A549 (cell line): Measurements from ENCODE around the gene PDGFB. TPM values are rescaled to one million over a fixed set of nuclear protein-coding genes. Genes with fewer than 3 reads are reported as not detected.
A peak's percentile ranks its signal among the peaks of the same experiment; 100 is the strongest.

ENCODE experiments used
- ATAC-seq, 2 experiments: fragments of 200-7000 bp in 1 of 2; fragments of >200 bp in 1 of 2; cut with Nextera tagmentation in 1 of 2; cut with Tn5 transposase in 1 of 2; 3 replicates each; pipeline versions ENCODE4 v1.8.0 to v1.9.1; 2018 to 2020; ENCODE audit warnings: mild to moderate bottlenecking in 1 of 2, moderate library complexity in 1 of 2
- CTCF ChIA-PET: fragments of 300-600 bp; sonication (Branson Sonifier 250); formaldehyde crosslinking; extraction: SDS; loops from one replicate; lab custom pipeline; 2021; ENCODE audit warnings: antibody characterized with exemption, inconsistent platforms; lab: Yijun Ruan, JAX
- POLR2A ChIA-PET: fragments of 350-600 bp; formaldehyde crosslinking; extraction: SDS; loops from one replicate; lab custom pipeline; 2021; ENCODE audit warnings: antibody characterized with exemption, inconsistent platforms; lab: Yijun Ruan, JAX
- DNase-seq, 2 experiments: peaks; one replicate each; pipeline versions ENCODE4 v3.0.0 to v3.0.0-alpha.2; 2011 to 2016; ENCODE audit warnings: low read depth in 1 of 2, low spot score in 1 of 2
- FAIRE-seq: peaks from 2 replicates; lab custom pipeline; 2011; peaks lifted over from hg19 to GRCh38; lab: Jason Lieb, UNC
- H3K27ac ChIP-seq, 2 experiments: fragments of >200 bp; sonication (Bioruptor Twin); formaldehyde crosslinking; 3 replicates each; pipeline ENCODE4 v1.5.1; 2016 to 2017
- H3K4me1 ChIP-seq: fragments of >200 bp; sonication (Bioruptor Twin); formaldehyde crosslinking; 3 replicates; pipeline ENCODE4 v1.6.1; 2016
- H3K4me2 ChIP-seq: fragments of >200 bp; sonication (Bioruptor Twin); formaldehyde crosslinking; 3 replicates; pipeline ENCODE4 v1.6.1; 2016
- H3K4me3 ChIP-seq: fragments of >200 bp; sonication (Bioruptor Twin); formaldehyde crosslinking; 3 replicates; pipeline ENCODE4 v1.5.1; 2016
- H3K9me3 ChIP-seq: fragments of >200 bp; sonication (Bioruptor Twin); formaldehyde crosslinking; 3 replicates; pipeline ENCODE4 v1.6.1; 2016
- BHLHE40 ChIP-seq: IDR thresholded peaks from 2 replicates; pipeline ENCODE4 v1.6.1; 2012; ENCODE audit warnings: low read depth, low read length, inconsistent platforms
- CBX2 ChIP-seq: fragments of 200-600 bp; sonication (generic); IDR thresholded peaks from 2 replicates; pipeline ENCODE4 v1.6.1; 2016; ENCODE audit warnings: low read depth, mild to moderate bottlenecking, borderline replicate concordance
- CHD4 ChIP-seq: fragments of 200-600 bp; sonication (generic); IDR thresholded peaks from 2 replicates; pipeline ENCODE4 v1.6.1; 2016; ENCODE audit warnings: antibody characterized with exemption, mild to moderate bottlenecking, borderline replicate concordance
- FOSB ChIP-seq: fragments of 250-450 bp; sonication (Bioruptor Pico); IDR thresholded peaks from 2 replicates; pipeline ENCODE4 v1.5.0; 2020; ENCODE audit warnings: mild to moderate bottlenecking, moderate library complexity
- FOSL2 ChIP-seq, 2 experiments: fragments of 450-650 bp in 1 of 2; fragments of >200 bp in 1 of 2; sonication (Bioruptor Twin) in 1 of 2; formaldehyde crosslinking; IDR thresholded peaks; 2 replicates each; pipeline versions ENCODE4 v1.5.0 to v1.6.1; 2016 to 2020; ENCODE audit warnings: mild to moderate bottlenecking in 1 of 2, moderate library complexity in 1 of 2
- HDAC2 ChIP-seq: fragments of 200-600 bp; sonication (generic); IDR thresholded peaks from 2 replicates; pipeline ENCODE4 v1.6.1; 2016
- HOXB5 ChIP-seq: fragments of 250-450 bp; sonication (Bioruptor Pico); IDR thresholded peaks from 2 replicates; pipeline ENCODE4 v1.5.0; 2020; ENCODE audit warnings: mild to moderate bottlenecking, moderate library complexity
- KDM1A ChIP-seq: fragments of 200-600 bp; sonication (generic); IDR thresholded peaks from 2 replicates; pipeline ENCODE4 v1.6.1; 2016; ENCODE audit warnings: low read depth, mild to moderate bottlenecking
- MAX ChIP-seq: IDR thresholded peaks from 2 replicates; pipeline ENCODE4 v1.6.1; 2012
- PHF8 ChIP-seq: fragments of 200-600 bp; sonication (generic); IDR thresholded peaks from 2 replicates; pipeline ENCODE4 v1.6.1; 2016; ENCODE audit warnings: low read depth, mild to moderate bottlenecking, antibody characterized with exemption, moderate library complexity, borderline replicate concordance
- RAD21 ChIP-seq, 2 experiments: fragments of >200 bp in 1 of 2; sonication (Bioruptor Twin) in 1 of 2; formaldehyde crosslinking in 1 of 2; IDR thresholded peaks in 1 of 2; conservative IDR thresholded peaks in 1 of 2; 2 replicates in 1 of 2; 3 replicates in 1 of 2; pipeline ENCODE4 v1.6.1; 2012 to 2018; ENCODE audit warnings: inconsistent platforms in 1 of 2
- RNF2 ChIP-seq: fragments of 200-600 bp; sonication (generic); IDR thresholded peaks from 2 replicates; pipeline ENCODE4 v1.6.1; 2016; ENCODE audit warnings: low read depth, mild to moderate bottlenecking, antibody characterized with exemption, moderate library complexity, borderline replicate concordance
- ZC3H11A ChIP-seq: fragments of 450-650 bp; IDR thresholded peaks from 2 replicates; pipeline ENCODE4 v1.6.1; 2014; ENCODE audit warnings: antibody characterized with exemption, mild to moderate bottlenecking
- ZNF302 ChIP-seq: fragments of 250-450 bp; sonication (Bioruptor Pico); IDR thresholded peaks from 2 replicates; pipeline ENCODE4 v1.9.0; 2021; ENCODE audit warnings: inconsistent platforms, mild to moderate bottlenecking, moderate library complexity
- WGBS: methylation state at CpG from one replicate; pipeline ENCODE4 v1.1.6; 2017; ENCODE audit errors: missing lambda C conversion rate; 5-methylcytosine and 5-hydroxymethylcytosine counted together
- polyA plus RNA-seq, 4 experiments: library from polyadenylated mRNA; depleted of rRNA in 3 of 4; stranded (reverse); fragments of >200 nt; fragmentation: RNase III in 1 of 4; extraction: RNeasy Plus Mini Kit Qiagen cat#74134 plus additional on column Dnase treatment in 1 of 4; gene quantifications; 2 replicates in 3 of 4; 3 replicates in 1 of 4; pipeline ENCODE4 v1.2.3, GENCODE V29; 2011 to 2017
- TF ChIP-seq, protein P1 (sequence below): fragments of >200 bp; sonication (Bioruptor Twin); formaldehyde crosslinking; IDR thresholded peaks from 3 replicates; pipeline ENCODE4 v1.6.1; 2016

PDGFB gene
- polyA plus RNA-seq, 2 of the 4 experiments (the other 2 are of a cell fraction) = 2.1 to 4.5 TPM

DNA sequence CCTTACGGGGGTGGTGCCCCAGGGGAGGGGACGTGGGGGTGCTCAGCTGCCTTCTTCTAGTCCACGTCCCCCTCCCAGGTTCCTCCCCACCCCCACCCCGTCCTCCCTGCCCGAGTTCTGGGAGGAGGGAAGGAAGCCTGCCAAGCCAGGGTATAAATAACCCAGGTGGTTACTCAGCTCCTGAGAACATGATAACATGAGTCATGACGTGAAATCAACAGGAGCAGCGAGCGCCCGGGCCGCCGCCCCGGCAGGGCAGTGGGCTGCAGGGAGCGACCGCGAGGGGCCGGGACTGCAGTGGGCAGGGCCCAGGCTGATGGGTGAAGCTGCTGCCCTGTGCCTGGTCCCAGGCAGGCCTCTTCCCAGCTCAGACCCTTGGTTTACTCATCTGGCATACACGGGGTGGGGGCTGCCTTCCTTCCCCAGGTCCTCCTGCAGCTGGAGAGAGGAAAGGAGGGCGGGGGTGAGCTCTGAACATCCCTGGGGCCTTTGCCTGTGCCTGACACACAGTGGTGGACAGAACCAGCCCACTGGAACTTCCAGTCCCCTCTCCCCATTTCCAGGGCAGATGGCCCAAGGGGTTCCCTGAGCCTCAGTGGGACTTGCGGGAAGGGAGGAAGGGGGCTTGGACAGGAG is 8.8 kb upstream of the PDGFB start (continued):
- TF ChIP-seq, protein P1, sequence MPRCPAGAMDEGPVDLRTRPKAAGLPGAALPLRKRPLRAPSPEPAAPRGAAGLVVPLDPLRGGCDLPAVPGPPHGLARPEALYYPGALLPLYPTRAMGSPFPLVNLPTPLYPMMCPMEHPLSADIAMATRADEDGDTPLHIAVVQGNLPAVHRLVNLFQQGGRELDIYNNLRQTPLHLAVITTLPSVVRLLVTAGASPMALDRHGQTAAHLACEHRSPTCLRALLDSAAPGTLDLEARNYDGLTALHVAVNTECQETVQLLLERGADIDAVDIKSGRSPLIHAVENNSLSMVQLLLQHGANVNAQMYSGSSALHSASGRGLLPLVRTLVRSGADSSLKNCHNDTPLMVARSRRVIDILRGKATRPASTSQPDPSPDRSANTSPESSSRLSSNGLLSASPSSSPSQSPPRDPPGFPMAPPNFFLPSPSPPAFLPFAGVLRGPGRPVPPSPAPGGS = no peak

- Histone ChIP-seq H3K4me2 (peak overlapping the region; percentile 96), H3K27ac (peak overlapping the region; percentile 78 to 91), H3K9me3 (no peaks in the 10 kb centered on the region), H3K4me3 (peak overlapping the region; percentile 31; the same call in 2 of the 3 replicates), H3K4me1 (peaks cover 41% of the 10 kb centered on the region)
- CTCF ChIA-PET = interaction anchor here (0.8 to 2.9 kb wide), 11 partner anchors 9 to 275 kb away, joined by 3 to 16 read pairs (median 3); partner anchors contain the start of gene PDGFB
- no peak for FAIRE-seq
- ATAC-seq = peak; percentile 6 to 13; a peak in 4 of 6 replicates
- 20% methylated on average over 13 of the region's 21 CpGs for WGBS
- no peak for DNase-seq
- POLR2A ChIA-PET = interaction anchor here (0.8 to 1.7 kb wide), 6 partner anchors 8 to 65 kb away, joined by 3 to 8 read pairs (median 4); partner anchors contain the start of gene PDGFB
- TF ChIP-seq FOSB (CRISPR knock-in tag) (no peak), CBX2 (no peak), BHLHE40 (no peak), RAD21 (conservative IDR thresholded peaks at IDR 0.05 in 1 of 2, IDR thresholded peaks at IDR 0.05 in 1 of 2) (no peak), KDM1A (peak; percentile 57; the same call in 1 of the 2 replicates), ZC3H11A (no peak), RNF2 (no peak), PHF8 (no peak)
- TF ChIP-seq, all 56 proteins: peak for 1
Observed at GRCh38 chr22:39252461-39253434, 8.0 kb upstream of the PDGFB start.

- TF ChIP-seq ZNF302 (no peak), CHD4 (0 out of 2 replicates have a peak, but pooled peaks have one; percentile 57), HOXB5 (CRISPR knock-in tag) (no peak), FOSL2 (IDR thresholded peaks at IDR 0.05) (no peak), FOSL2 (CRISPR knock-in tag; IDR thresholded peaks at IDR 0.05) (peak; percentile 9; the same call in 1 of the 2 replicates), HDAC2 (peak; percentile 77; the same call in 1 of the 2 replicates), KDM1A (peak; percentile 78), MAX (0 out of 2 replicates have a peak, but pooled peaks have one; percentile 4)
- peaks cover 41% of the 10 kb centered on the region for H3K4me1 ChIP-seq
- no peak overlapping the region for H3K4me3 ChIP-seq
- CTCF ChIA-PET = interaction anchor here (1.2 to 2.9 kb wide), 3 partner anchors 58 to 62 kb away, joined by 3 to 16 read pairs (median 5); no protein-coding TSS in a partner anchor
- peak overlapping the region; percentile 96 for H3K4me2 ChIP-seq
- peak overlapping the region; percentile 78 to 91 for H3K27ac ChIP-seq
- no peaks in the 10 kb centered on the region for H3K9me3 ChIP-seq
- peak in 1 of 2 experiments; percentile 66 for DNase-seq
- POLR2A ChIA-PET = interaction anchor here (1.0 kb wide), 1 partner anchor 54 kb away, joined by 3 read pairs; no protein-coding TSS in a partner anchor
- no peak for FAIRE-seq
- peak; percentile 22 to 34; a peak in 3 of 6 replicates for ATAC-seq
- 54% methylated on average over 12 of the region's 22 CpGs for WGBS
Observed at GRCh38 chr22:39251762-39252460, 7.1 kb upstream of the PDGFB start.
